Fibroblast of pulmonary artery (primary cell): ENCODE results near the gene PARP3.

Source experiments
- DNase-seq: peaks from one replicate; pipeline ENCODE4 v3.0.0-alpha.2; 2010; ENCODE audit warnings: low read depth
- H3K4me3 ChIP-seq: replicated peaks from 2 replicates; pipeline ENCODE4 v1.5.1; 2011; ENCODE audit warnings: low read depth, mild to moderate bottlenecking, control low read depth, low read length, moderate library complexity
- CTCF ChIP-seq: IDR thresholded peaks from 2 replicates; pipeline ENCODE4 v1.5.1; 2011; ENCODE audit warnings: mild to moderate bottlenecking, control low read depth, low read length, inconsistent platforms; ENCODE audit errors: missing control alignments

The PARP3 gene

DNA sequence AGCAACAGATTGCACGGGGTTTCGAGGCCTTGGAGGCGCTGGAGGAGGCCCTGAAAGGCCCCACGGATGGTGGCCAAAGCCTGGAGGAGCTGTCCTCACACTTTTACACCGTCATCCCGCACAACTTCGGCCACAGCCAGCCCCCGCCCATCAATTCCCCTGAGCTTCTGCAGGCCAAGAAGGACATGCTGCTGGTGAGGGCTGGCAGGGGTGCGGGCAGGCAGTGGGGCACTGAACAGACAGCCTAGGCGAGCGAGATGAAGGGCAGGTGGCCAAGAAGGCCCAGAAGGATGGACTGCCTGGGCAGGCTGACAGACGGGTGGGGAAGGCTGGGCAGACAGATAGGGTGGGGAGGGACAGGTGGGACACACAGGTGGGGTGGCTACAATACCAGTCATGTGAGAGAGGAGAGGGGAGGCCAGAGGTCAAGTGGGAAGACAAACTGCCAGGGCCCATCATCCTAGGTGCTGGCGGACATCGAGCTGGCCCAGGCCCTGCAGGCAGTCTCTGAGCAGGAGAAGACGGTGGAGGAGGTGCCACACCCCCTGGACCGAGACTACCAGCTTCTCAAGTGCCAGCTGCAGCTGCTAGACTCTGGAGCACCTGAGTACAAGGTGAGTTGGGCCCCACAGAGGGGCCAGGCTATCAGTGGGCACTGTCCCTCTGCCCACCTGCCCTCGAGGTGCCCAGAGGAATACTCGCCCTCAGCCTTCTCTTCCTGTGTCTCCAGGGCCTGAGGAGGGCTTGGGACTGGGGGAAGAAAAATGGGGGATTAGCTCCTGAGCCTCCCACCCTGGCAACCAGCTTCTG, 3.1 kb downstream of the PARP3 start:
- no peak for TF ChIP-seq CTCF
- no peak overlapping the region for H3K4me3 ChIP-seq
- DNase-seq: no peak

DNA sequence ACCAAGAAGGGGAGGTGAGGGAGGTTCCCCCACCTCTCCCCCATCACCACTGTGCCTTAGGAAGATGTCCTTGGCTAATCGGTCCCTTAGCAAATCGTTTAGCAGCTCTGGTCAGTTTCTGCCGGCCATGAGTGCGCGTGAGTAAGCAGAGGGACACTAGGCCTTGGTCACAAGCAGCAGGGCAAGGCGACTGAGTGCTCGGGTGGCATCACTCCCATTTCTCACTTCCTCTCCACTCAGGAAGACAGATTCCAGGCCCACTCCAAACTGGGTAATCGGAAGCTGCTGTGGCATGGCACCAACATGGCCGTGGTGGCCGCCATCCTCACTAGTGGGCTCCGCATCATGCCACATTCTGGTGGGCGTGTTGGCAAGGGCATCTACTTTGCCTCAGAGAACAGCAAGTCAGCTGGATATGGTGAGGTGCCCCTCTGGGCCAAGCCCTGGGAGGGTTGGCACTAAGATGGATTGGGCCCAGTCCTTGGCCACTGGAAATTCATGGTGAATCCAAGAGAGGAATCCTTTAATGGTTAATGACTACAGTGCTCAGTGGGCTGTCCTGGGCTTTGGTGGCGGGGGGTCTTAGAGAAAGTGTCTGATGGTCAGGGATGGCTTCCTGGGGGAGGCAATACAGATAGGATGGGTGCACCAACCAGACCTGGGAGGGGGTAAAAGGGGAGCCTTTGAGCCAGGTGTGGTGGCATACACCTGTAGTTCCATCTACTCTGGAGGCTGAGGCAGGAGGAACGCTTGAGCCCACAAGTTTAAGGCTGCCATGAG, 4.0 kb downstream of the PARP3 start:
- no peak for TF ChIP-seq CTCF
- DNase-seq: no peak
- H3K4me3 ChIP-seq: no peak overlapping the region

DNA sequence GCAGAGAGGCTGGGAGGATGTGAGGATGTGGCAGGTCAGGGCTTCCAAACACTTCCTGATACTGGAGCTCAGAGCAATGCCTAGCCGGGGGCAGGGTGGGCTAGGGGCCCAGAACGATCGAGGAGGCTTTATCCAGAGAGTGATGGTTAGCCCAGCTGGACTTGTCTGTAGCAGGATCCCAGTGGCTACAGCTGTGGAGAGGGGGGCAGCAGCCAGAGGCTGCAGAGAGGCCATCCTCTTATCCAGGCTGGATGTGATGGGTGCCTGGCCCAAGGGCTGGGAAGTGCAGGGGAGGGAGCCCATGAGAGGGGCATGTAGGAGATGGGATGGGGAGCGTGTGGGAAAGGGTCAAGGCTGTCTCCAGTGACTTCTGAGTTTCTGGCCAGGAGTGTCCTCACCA, 4.6 kb downstream of the PARP3 start:
- H3K4me3 ChIP-seq: no peak overlapping the region
- DNase-seq: no peak
- no peak for TF ChIP-seq CTCF

DNA sequence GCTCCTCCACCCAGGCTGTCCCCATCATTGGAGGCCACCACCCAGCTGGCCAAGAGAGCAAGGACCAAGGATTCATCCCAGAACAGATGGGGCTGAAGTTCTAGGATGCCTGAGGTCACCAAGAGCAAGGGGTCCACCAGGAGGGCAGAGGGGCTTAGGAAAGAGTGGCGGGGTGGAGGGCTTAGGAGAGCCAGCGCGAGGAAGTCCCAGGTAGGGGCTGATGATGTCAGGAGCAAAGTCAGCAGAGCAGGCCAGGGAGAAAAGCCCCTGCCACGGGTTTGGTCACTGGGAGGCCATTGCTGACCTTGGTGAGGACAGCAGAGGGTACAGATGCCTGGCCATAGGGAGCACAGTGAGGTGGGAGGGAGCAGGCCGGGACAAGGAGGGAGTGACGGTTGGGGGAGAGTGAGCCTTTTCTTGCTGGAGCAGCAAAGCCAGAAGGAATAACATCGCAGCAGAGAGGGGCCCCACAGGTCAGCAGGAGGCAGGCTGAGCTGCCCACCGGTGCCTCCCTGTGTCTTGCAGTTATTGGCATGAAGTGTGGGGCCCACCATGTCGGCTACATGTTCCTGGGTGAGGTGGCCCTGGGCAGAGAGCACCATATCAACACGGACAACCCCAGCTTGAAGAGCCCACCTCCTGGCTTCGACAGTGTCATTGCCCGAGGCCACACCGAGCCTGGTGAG, 5.2 kb downstream of the PARP3 start:
- no peak for TF ChIP-seq CTCF
- DNase-seq: no peak
- H3K4me3 ChIP-seq: no peak overlapping the region

DNA sequence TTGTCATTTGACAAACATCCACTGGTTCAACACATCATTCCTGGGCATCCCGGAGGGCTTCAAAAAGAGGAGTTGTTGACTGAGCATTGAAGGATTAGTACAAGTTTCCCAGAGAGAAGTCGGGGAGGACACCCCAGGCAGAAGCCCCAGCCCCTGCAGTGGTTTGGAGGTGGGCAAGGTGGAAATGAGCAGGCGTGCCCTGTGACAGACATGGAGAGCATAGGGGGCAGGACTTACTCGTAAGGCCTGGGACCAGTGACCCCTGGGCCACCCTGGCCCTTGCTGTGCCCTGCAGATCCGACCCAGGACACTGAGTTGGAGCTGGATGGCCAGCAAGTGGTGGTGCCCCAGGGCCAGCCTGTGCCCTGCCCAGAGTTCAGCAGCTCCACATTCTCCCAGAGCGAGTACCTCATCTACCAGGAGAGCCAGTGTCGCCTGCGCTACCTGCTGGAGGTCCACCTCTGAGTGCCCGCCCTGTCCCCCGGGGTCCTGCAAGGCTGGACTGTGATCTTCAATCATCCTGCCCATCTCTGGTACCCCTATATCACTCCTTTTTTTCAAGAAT, 5.9 kb downstream of the PARP3 start:
- no peak for TF ChIP-seq CTCF
- DNase-seq: no peak
- no peak overlapping the region for H3K4me3 ChIP-seq

GRCh38 chr3:51949121-51949520, 7.0 kb downstream of the PARP3 start:
- no peak overlapping the region for H3K4me3 ChIP-seq
- no peak for TF ChIP-seq CTCF
- DNase-seq: no peak
